DMS 273 treated with DMSO at 0.1 percent for 48 hours (cell line): ENCODE data around the gene SPATA7.
"Not testable (repeated sequence)": the region's sequence is repeated elsewhere in the genome, so short reads cannot be mapped to it uniquely, and the experiment has no call there.

Experiments
- DNase-seq: peaks from one replicate; lab custom pipeline; 2025; lab: John Stamatoyannopoulos, UW

SPATA7 gene, protein sequence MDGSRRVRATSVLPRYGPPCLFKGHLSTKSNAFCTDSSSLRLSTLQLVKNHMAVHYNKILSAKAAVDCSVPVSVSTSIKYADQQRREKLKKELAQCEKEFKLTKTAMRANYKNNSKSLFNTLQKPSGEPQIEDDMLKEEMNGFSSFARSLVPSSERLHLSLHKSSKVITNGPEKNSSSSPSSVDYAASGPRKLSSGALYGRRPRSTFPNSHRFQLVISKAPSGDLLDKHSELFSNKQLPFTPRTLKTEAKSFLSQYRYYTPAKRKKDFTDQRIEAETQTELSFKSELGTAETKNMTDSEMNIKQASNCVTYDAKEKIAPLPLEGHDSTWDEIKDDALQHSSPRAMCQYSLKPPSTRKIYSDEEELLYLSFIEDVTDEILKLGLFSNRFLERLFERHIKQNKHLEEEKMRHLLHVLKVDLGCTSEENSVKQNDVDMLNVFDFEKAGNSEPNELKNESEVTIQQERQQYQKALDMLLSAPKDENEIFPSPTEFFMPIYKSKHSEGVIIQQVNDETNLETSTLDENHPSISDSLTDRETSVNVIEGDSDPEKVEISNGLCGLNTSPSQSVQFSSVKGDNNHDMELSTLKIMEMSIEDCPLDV

DNA sequence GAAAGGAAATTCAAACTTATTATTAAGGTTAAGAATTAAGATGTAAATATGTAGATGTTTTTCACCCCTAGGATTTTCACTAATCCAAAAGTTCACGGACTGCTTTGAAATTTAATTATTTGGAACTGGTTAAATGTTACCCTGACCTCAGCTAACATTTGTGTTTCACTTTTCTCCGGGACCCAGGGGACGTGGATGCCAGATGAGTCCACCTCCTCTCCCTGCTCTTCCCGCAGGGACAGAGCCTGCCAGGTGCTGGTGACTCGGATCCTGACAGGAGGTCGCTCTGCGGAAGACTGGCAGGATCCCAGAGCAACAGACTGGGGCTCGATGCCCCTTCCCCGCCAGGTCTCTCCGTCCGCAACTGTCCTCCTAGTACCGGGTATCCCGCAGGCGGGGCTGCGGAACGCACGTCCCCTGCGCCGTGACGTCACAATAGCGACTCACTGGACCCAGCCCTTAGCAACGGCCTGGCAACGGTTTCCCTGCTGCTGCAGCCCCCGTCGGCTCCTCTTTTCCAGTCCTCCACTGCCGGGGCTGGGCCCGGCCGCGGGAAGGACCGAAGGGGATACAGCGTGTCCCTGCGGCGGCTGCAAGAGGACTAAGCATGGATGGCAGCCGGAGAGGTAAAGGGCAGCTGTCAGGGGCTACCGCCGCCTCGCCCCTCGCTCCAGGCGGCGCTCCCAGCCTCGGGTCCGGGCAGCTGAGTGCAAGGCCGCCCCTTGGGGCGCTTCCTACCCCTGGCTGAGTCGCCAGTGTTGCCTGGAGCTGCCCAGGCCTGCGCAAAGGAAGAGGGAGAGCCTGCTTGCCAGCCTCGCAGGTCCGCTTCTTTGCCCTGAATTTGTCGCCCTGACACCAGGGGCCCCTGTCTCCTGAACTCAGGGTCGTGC, at the start of gene SPATA7:
SPATA7 (plus strand) TSS at position 446 of the 890 bp plus-strand sequence; CDS start at position 608, 162 bp downstream.
- peak; percentile 42 for DNase-seq

DNA sequence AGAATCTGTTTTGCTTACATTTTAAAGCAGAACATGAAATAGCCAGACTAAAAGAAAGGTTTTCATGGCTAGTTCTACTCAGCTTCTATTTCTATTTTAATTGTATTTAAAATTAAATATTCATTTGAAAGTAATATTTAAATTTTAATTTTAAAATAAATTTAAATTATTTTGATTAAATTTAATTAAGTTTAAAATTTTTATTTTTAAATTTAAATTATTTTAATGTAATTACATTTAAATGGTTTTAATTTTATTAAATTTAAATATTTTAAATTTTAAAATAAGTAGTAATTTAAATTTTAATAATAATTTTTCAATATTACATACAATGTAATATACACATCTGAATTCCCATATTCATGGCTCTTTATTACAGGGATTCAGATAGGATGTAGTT, 45.1 kb upstream of the SPATA7 start:
- DNase-seq: no peak

DNA sequence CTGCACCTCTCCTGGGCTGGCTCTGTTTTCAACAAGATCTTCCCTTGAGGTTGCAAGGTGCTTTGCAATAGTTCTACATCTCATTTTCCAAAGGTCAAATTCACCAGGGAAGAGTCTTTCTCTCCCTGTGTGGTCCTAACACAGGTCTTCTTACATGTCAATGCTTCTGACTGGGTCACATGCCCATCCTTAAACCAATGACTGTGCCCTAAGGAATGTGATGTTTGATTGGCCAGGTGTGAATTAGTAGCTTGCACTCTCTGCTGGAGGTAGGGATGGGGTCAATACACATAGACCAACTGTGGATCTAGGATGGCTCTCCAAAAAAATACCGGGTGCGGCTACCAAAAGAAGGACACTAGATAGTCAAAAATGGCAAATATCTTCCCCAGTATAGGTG, 42.5 kb upstream of the SPATA7 start:
- DNase-seq: no peak

DNA sequence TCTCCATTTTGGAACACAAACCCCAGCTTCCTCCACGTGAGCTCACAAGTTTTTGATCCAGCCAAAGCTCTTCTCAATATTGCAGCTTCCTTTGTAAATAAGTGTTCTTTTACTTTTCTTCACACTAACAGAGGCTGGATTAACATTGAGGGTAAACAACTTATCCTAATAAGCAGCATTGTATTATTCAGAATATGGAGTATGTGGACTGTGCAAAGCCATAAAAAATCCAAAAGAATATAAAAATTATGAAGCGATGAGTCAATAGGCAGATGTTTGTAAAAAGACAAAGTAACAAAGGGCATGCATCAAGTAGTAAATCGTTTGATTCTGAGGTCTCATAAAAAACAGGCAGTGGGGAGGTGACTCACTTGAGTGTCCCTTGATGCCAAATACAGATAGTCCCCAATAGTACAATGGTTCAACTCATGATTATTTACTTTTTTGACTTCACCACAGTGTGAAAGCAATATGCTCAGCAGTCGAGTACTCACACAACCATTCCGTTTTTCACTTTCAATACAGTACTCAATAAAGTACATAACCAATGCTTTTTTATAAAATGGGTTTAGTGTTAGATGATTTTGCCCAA, 39.3 kb upstream of the SPATA7 start:
- DNase-seq: no peak

DNA sequence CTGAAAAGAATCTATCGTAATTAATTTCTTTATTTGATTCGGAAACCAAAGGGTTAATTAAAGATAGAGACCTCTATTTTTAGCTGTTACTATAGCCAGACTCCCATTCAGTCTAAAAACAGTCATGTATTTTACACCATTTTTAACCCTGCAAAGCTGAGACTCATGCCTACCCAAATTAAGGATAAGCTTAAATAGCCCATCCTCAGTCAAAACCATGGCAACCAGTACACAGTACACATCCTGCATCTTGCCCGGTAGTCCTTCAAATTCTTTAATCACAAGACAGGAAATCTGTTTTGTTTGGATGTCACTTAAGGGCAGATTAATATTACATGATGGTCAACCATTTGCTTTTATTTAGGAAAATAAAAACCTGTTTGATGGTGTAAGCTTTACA, 36.9 kb upstream of the SPATA7 start:
- no peak for DNase-seq

DNA sequence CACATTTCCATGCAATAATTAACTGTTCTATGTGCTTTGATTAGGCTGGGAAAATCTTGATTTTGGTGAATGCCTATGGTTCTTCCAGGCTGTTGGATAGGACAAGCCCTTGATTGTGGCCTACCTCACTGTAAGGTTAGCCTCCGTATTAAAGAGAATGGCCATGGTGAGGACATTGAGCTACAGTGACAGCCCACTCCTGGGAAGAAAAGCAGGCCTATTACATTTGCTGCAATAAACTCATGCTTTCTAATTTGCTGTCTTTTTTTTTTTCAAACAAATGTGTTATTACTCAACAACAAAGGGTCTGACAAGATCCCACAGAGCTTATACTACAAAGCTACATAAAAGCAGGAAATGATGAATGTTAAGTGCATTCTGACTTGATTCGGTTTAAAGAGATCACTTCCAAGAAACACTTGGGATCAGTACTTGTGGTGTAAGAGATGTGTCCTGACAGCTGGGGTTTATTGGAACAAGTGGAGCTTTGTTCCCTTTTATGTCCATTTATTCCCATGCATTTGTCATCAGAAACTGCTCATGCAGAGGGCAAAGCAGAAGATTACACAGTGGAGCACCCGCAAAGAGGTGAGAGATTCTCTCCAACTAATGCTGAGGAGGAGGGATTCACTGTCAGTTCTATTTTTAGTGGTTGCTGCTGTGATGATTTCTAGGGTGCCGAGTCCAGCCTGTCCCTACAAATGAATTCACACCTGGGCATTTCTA, 33.3 kb upstream of the SPATA7 start:
- DNase-seq: no peak

DNA sequence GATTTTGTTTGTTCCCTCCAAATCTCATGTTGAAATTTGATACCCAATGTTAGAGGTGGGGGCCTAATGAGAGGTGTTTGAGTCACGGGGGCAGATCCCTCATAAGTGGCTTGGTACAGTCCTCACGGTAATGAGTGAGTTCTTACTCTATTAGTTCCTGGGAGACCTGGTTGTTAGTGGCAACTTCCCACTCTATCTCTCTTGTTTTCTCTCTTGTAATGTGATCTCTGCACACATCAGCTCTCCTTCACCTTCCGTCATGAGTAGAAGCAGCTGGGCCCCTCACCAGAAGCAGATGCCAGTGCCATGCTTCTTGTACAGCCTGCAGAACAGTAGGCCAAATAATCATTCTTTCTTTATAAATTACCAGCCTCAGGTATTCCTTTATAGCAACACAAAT, 32.8 kb upstream of the SPATA7 start:
- no peak for DNase-seq

DNA sequence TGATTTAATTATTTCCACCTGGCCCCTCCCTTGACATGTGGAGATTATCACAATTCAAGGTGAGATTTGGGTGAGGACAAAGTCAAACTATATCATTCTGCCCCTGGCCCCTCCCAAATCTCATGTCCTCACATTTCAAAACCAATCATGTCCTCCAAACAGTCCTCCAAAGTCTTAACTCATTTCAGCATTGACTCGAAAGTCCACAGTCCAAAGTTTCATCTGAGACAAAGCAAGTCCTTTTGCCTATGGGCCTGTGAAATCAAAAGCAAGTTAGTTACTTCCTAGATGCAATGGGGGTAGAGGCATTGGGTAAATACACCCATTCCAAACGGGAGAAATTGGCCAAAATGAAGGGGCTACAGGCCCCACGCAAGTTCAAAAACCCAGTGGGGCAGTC, 31.1 kb upstream of the SPATA7 start:
- DNase-seq: no peak

DNA sequence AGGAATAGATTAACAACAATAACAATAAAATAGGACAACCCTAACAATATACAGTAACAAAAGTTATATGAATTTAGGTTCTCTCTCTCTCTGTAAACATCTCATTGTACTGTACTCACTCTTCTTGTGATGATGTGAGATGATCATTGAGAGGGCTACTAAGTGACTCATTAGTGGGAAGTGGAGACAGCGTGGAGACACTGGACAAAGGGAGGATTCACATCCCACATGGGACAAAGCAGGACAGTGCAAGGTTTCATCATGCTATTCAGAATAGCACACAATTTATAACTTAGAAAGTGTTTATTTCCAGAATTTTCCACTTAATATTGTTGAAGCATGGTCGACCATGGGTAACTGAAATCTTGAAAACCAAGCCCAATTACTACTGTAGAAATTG, 26.0 kb upstream of the SPATA7 start:
- DNase-seq: no peak

DNA sequence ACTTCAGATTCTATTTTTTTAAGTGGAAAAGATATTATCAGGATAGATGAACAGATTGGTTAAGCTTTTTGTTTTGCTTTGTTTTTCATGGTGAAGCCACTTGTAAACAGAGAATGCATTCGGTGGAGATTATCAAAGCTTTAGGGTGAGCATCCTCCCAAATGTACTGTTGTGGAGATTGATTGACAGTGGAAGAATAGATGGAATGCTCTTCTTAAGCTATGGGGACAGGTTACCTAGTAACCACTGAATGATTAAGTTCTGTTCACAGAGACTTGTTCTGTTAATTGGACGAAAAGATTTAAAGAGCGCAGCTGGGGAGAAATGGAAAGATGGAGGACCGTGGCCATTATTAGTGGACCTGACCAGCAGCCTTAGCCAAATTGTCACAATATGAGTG, 21.8 kb upstream of the SPATA7 start:
- DNase-seq: no peak

DNA sequence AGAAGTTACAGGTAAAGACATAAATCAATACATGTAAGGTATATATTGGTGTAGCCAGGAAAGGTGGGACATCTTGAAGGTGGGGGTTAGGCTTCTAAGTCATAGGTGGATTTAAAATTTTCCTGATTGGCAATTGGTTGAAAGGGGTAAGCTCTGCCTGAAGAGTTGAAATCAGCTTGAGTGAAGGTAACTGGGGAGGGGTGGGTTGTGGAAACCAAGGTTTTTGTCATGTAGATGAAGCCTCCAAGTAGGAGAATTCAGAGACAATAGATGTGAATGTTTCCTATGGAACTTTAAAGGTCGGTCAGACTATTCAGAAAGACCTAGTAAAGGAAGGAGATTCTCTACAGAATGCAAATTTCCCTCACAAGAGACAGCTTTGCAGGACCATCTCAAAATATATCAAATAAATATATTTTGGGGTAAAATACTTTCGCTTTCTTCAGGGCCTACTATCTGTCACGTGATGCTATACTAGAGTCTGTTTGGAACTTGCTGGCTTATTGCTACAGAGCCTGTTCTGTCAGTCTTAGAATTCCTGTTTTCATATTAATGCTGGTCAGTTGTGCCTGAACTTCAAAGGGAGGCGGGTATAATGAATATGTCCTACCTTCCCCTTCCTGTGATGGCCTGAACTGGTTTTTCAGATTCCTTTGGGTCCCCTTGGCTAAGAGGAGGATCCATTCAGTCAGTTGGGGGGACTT, 20.6 kb upstream of the SPATA7 start:
- no peak for DNase-seq

DNA sequence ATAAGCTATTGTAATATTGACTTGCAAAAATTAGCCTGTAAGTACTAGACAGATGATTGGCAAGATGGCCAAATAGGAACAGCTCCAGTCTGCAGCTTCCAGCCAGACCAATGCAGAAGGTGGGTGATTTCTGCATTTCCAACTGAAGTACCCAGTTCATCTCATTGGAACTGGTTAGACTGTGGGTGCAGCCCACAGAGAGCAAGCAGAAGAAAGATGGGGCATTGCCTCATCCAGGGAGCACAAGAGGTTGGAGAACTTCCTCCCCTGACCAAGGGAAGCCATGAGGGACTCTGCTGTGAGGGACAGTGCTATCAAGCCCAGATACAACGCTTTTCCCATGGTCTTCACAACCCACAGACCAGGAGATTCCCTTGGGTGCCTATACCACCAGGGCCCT, 16.0 kb upstream of the SPATA7 start:
- no peak for DNase-seq

DNA sequence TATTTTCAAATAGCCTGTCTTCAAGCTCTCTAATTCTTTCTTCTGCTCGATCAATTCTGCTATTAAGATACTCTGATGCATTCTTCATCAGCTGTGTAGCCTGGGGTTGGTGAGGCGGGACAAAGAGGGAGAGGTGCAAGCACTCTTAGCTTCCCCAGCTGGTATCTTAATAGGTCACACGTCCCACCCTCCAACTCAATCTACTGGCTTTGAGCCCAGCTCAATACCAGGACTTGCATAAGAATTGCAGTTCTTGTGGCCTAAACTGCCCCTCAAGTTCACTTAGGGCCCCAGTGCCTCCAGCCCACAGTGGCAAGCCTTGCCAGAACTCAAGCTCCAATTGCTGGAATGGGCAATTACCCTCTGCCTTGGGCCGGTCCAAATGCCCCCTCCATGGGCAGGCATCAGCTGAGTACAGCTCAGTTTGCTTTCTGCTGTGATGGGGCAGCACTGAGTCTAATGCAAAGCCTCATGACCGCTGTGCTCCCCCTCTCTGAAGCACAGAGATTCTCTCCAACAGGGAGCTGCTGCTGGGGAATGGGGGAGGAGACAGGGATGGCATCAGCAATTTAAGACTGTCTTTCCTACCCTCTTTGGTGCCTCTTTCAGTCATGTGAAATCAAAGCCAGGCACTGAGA, 5.6 kb upstream of the SPATA7 start:
- DNase-seq: no peak

DNA sequence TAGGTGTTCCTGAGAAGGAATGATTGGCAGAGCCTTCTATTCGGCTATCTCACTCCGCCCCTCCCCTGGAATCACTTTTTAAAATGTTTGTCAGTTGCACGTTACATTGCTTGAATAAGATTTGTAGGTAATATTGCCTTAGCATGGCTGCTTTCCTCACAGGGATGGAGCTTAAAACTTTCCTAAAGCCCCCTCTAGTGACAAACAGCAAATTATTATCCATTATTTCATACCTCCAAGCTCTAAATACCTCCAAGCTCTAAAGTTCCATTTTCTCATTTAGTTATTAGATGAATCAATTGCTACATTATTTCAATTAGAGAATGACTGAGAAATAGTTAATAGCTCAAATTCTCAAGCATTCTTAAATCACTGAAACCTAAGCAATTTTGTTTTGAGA, 5.1 kb upstream of the SPATA7 start:
- DNase-seq: no peak

DNA sequence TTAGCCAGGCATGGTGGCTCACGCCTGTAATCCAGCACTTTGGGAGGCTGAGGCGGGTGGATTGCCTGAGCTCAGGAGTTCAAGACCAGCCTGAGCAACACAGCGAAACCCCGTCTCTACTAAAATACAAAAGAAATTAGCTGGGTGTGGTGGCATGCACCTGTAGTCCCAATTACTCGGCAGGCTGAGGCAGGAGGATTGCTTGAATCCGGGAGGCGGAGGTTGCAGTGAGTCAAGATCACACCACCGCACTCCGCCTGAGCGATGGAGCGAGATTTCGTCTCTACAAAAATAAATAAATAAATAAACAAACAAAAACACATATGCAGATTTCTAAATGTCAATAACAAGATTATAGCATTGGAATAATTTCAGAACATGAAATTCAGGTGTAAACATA, 3.8 kb upstream of the SPATA7 start:
- DNase-seq: not testable (repeated sequence)

DNA sequence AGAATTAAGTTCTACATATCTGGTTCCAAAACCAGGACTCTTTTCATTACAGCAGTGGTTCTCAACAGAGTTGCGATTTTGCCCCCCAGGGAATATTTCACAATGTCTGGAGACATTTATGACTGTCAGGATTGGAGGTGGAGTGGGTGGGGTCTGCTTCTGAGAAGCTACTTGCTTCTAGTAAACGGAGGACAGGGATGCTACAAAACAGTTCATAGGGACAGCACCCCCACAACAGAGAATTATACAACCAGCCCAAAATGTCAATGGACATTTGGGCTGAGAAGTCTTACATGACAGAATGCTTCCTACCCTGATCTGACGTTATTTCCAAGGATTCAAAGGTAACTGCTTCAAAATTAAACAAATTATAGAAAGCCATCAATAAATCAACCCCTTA, 739 bp upstream of the SPATA7 start:
- DNase-seq: no peak

DNA sequence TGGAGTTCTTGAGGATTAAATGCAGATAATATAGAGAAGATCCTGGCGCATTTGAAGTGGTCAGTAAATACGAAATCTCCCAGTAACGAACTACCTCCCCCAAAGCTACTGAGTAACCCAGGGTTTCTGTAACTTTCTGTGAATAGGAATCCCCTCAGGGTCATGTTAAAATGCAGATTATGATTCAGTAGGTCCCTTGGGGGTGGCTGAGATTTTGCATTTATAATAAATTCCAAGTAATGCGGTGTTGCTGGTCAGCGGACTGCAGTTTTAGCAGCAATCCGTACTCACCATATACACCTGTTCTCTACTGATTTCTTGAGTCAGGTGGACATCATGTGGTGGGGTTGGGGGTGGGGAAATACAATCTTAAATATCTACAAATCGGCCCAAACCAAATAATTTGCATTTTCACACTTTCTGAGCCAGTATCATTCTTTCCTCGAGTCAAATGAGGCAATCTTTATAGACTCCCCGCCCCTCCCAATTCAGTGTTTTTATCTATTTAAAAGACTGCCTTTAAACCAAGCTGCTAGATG, 868 bp downstream of the SPATA7 start:
- DNase-seq: no peak

DNA sequence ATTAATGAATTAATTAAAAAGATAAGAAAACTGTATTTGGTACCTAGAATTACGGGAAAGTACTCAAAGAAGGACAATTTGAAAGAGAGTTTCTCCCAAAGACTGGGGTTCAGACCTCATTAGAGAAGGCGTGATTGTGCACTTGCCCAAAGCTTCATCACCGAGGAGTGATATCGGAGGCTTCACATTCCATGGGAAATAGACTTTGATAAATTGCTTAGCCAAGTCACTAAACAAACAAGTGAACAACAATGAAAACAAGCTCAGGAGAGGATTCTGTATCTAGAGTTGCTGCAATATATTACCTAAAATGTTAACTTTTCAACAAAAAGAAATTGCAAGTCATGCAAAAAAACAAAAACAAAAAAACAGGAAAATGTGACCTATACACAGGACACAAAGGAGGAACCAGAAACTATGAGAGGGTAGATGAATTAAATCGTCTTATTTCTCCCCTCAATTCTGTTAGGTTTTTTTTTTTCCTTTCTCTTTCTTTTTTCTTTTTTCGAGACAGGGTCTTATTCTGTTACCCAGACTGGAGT, 3.4 kb downstream of the SPATA7 start:
- no peak for DNase-seq

DNA sequence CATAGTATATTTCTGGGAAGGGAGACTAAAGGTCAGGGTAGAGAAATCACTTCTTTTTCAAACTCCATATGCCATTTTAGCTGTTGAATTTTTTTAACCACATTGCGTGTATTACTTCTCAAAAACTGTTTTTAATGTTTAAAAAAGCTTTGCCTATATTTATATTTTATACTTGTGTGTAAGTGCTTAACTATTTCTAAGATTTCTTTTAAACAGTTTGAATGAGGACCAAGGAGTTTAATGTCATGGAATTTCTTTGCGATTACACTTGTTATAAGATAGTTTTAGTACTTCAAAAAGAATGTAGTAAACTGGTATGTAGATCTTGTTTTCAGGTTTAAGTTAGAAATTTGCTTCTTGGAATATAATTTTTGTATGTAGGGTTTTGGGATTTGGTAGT, 7.2 kb downstream of the SPATA7 start:
- DNase-seq: no peak

DNA sequence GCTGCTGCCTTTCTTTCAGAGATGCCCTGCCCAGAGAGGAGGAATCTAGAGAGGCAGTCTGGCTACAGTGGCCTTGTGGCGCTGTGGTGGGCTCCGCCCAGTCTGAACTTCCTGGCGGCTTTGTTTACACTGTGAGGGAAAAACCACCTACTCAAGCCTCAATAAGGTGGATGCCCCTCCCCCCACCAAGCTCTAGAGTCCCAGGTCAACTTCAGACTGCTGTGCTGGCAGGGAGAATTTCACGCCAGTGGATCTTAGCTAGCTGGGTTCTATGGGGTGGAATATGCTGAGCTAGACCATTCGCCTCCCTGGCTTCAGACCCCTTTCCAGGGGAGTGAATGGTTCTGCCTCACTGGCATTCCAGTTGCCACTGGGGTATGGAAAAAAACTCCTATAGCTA, 25.6 kb downstream of the SPATA7 start:
- DNase-seq: no peak
